ENCODE measurements around the gene PARP3.
"Not testable (repeated sequence)": the region's sequence is repeated elsewhere in the genome, so short reads cannot be mapped to it uniquely, and the experiment has no call there.

Gene PARP3

DNA sequence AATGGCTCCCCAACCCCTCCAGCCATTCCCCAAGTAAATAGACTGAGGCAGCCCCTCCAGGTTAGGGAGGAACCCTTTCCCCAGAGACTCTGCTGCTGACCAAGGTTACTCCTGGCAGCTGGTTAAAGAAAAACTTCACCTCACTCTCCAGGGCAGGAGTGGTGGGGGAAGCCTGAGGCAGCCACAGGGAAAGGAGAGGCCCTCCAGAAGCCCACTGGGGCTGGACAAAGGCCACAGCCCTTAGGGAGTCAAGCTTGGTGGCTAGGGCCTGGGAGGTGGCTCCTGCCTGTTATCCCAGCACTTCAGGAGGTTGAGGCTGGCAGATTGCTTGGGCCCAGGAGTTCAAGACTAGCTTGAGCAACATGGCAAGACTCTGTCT, 42.1 kb downstream of the PARP3 start:
- TF ChIP-seq, protein P1, sequence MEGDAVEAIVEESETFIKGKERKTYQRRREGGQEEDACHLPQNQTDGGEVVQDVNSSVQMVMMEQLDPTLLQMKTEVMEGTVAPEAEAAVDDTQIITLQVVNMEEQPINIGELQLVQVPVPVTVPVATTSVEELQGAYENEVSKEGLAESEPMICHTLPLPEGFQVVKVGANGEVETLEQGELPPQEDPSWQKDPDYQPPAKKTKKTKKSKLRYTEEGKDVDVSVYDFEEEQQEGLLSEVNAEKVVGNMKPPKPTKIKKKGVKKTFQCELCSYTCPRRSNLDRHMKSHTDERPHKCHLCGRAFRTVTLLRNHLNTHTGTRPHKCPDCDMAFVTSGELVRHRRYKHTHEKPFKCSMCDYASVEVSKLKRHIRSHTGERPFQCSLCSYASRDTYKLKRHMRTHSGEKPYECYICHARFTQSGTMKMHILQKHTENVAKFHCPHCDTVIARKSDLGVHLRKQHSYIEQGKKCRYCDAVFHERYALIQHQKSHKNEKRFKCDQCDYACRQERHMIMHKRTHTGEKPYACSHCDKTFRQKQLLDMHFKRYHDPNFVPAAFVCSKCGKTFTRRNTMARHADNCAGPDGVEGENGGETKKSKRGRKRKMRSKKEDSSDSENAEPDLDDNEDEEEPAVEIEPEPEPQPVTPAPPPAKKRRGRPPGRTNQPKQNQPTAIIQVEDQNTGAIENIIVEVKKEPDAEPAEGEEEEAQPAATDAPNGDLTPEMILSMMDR (IDR thresholded peaks at IDR 0.05; ENCODE audit: insufficient read depth, missing control alignments): no peak

DNA sequence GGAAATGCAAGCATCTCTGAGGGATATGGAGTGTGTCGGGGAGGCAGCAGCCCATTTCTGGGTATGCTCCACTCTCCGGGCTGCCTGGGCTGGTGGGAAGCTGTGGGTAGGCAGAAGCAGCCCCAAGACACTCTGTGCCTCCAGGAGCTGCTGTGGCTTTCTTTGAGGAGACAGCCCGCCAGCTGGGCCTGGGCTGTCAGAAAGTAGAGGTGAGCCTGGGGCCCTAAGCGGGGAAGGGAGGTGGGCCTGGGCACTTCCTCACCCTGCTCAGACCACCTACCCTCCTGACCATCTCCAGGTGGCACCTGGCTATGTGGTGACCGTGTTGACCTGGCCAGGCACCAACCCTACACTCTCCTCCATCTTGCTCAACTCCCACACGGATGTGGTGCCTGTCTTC, 42.9 kb downstream of the PARP3 start:
- TF ChIP-seq, protein P1 (IDR thresholded peaks at IDR 0.05; ENCODE audit: insufficient read depth, missing control alignments): no peak
- FAIRE-seq: no peak
- no peak for DNase-seq (ENCODE audit: insufficient read length, low spot score)

More for the DNA sequence above, 42.1 kb downstream of the PARP3 start:
- DNase-seq (ENCODE audit: insufficient read length, low spot score): no peak
- FAIRE-seq: no peak

DNA sequence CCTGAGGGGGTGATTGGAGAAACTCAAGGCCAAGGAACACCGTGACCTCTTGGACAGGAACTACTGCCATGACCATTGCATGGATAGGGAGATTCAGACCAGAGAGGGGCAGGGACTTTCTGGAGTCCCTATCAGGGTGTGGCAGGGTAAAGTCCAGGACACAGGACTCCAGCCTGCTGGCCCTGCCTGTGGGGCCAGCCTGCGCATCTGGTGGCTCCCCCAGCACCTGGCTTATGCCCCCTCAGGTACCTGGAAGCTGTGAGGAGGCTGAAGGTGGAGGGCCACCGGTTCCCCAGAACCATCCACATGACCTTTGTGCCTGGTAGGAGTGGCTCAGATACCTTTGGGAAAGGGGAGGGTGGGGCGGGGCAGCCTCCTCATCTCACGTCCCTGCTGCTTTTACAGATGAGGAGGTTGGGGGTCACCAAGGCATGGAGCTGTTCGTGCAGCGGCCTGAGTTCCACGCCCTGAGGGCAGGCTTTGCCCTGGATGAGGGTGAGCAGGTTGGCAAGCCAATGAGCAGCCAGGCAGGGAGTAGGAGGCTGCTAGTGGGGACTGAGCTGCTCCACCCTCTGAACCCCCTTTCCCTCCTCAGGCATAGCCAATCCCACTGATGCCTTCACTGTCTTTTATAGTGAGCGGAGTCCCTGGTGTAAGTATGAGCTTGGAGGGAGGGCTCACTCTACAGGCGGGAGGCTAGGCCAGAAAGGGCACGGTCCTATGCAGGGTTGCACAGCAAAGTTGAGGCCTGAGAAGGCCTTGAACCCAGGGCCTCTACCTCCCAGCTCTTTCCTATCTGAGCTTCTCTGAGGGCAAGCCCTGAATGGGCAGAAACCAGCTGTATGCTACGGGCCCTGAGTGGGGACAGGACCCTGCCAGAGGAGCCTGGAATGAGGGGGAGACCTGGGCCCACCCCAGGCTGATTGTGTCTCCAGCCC, 44.1 kb downstream of the PARP3 start:
- TF ChIP-seq, protein P1 (IDR thresholded peaks at IDR 0.05; ENCODE audit: insufficient read depth, missing control alignments): no peak
- DNase-seq (ENCODE audit: insufficient read length, low spot score) (no peak), FAIRE-seq (no peak)

DNA sequence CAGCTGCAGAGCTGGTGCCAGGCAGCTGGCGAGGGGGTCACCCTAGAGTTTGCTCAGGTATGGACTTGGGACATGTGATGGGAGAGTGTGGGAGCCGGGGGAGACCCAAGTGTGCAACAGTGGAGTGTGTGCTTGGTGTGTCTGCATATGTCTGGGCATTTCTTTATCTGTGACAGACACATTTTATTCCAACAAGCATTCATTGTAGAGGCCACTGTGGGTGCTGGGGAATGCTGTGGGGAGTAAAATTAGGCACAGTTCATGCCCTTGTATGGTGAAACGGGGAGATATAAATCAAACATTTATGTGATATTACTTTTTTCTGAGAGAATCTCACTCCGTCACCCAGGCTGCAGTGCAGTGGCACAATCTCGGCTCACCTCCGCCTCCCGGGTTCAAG, 45.4 kb downstream of the PARP3 start:
- FAIRE-seq (no peak), DNase-seq (ENCODE audit: insufficient read length, low spot score) (no peak)
- TF ChIP-seq, protein P1 (IDR thresholded peaks at IDR 0.05; ENCODE audit: insufficient read depth, missing control alignments): no peak

DNA sequence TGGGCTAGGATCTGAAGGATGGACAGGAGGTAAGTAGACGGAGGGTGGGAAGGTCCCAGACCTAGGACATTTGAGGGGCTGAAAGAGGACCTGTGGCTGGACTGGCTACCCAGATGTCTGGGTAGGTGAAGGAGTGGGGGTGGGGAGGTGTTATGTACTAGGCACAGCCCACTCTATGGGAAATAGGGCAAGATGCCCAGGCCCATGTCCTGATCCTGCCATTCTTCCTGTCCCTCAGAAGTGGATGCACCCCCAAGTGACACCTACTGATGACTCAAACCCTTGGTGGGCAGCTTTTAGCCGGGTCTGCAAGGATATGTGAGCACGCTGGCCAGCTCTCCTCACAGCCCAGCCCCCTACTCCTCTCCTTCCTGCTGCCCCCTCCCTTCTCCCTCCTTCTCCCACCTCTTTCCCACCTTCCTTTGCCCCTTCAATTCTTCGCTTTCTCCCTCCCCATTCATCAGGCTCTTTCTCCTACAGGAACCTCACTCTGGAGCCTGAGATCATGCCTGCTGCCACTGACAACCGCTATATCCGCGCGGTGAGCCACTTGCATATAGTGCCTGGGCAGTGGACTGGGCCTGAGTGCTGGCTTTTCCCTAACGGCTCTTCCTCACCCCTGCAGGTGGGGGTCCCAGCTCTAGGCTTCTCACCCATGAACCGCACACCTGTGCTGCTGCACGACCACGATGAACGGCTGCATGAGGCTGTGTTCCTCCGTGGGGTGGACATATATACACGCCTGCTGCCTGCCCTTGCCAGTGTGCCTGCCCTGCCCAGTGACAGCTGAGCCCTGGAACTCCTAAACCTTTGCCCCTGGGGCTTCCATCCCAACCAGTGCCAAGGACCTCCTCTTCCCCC, 46.4 kb downstream of the PARP3 start:
- DNase-seq (ENCODE audit: insufficient read length, low spot score): no peak
- FAIRE-seq: no peak
- TF ChIP-seq, protein P1 (IDR thresholded peaks at IDR 0.05; ENCODE audit: insufficient read depth, missing control alignments): no peak

DNA sequence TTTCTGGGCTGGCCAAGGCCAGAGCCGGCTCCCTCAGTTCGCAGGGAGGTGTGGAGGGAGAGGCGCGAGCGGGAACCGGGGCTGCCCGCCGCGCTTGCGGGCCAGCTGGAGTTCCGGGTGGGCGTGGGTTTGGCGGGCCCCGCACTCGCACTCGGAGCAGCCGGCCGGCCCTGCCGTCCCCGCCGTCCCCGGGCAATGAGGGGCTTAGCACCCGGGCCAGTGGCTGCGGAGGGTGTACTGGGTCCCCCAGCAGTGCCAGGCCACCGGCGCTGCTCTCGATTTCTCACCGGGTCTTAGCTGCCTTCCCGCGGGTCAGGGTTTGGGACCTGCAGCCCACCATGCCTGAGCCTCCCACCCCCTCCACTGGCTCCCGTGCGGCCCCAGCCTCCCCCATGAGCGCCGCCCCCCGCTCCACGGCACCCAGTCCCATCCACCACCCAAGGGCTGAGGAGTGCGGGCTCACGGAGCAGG, 48.4 kb downstream of the PARP3 start:
- not testable (repeated sequence) for DNase-seq (ENCODE audit: insufficient read length, low spot score); FAIRE-seq

DNA sequence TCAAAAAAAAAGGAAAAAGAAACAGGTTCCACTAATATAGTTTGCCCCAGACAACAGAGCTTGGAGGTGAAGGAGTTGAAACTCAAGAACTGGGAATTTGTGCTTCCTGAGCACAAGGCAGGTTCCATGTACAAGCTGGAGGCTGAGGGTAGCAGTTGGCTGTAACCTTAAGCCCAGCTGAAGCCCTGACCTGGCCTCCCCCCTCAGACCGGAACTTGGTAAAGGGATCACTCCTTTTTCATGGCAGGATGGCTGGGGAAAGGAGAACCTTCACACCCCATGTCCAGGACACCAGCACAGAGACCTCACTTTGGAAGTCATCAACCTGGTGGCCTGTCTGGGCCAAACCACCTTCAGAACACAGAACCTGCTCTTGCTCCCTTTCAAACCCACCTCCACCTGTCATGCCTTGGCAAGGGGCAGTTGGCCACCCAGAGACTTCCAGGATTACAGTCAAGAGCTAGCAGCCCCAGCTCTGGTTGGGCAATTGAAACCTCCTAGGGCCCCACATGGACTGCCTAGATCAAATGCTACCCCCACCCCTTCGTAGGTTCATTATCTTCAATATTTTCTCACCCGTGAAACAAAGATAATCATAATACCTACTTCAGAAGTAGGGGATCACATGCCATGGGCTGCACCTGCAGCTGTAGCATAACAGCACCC, 50.0 kb downstream of the PARP3 start:
- FAIRE-seq: no peak
- DNase-seq (ENCODE audit: insufficient read length, low spot score): no peak
- TF ChIP-seq, protein P1 (IDR thresholded peaks at IDR 0.05; ENCODE audit: insufficient read depth, missing control alignments): no peak

DNA sequence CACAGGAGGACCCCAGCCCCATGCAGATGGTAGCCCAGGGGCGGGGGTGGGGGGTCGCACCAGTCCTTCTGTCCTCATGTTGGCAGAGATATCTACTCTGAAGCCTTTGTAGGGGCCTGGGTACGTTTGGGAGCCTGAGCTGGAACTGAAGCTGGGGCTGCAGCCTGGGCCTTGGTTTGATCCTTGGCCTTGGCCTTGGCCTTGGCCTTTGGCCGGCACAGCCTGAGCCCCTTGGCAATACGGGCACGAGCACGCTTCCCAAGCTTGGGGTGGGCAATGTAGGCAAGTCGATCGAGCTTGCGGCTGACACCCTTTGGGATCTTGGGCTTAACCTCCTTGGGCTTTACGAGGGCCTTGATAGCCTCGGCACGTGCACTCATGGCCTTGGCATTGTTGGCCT, 51.5 kb downstream of the PARP3 start:
- DNase-seq (ENCODE audit: insufficient read length, low spot score); FAIRE-seq: not testable (repeated sequence)

Data from D721Med (cell line).